ENCODE results near the gene MUC7. TPM values are rescaled to one million over a fixed set of nuclear protein-coding genes. Genes with fewer than 3 reads are reported as not detected.

Gene MUC7
- total RNA-seq, 1 experiment from 2014 or later, result not detected

GRCh38 chr4:70504733-70505132 lies 32.7 kb downstream of the MUC7 start:
- no peak for DNase-seq
- no peaks in the 10 kb centered on the region for H3F3A ChIP-seq (ENCODE audit: insufficient read depth, low read depth)
- no peak overlapping the region for H3K4me3 ChIP-seq
- H3K4me1 ChIP-seq (replicated peaks; ENCODE audit: insufficient read depth), result no peaks in the 10 kb centered on the region
- no peaks in the 10 kb centered on the region for H3K9me3 ChIP-seq (ENCODE audit: insufficient read depth, low read depth)
- no TSS peak for BruUV-seq (replicated peaks)
- intact Hi-C loops (cut with micrococcal nuclease; ENCODE audit: unreplicated experiment), result loop anchor here (5.0 to 10.0 kb wide), 4 partner anchors 50 to 812 kb away; no protein-coding TSS in a partner anchor
- H3K9me2 ChIP-seq (ENCODE audit: insufficient read depth), result no peaks in the 10 kb centered on the region
- H3K79me2 ChIP-seq (ENCODE audit: low read depth), result no peaks in the 10 kb centered on the region
- no peaks in the 10 kb centered on the region for H4K20me1 ChIP-seq (ENCODE audit: insufficient read depth)
- ChIA-PET POLR2A (ENCODE audit: unreplicated experiment) (no interaction called here), CTCF (no interaction called here)
- TF ChIP-seq CTCF (conservative IDR thresholded peaks at IDR 0.05), result no peak
- no peak overlapping the region for H3K27ac ChIP-seq
- H2AFZ ChIP-seq, result no peak overlapping the region
- H3K27me3 ChIP-seq (ENCODE audit: insufficient read depth, low read depth), result no peaks in the 10 kb centered on the region
- H3K36me3 ChIP-seq (ENCODE audit: low read depth), result no peaks in the 10 kb centered on the region
- H3K4me2 ChIP-seq, result no peak overlapping the region

GRCh38 chr4:70505151-70505748 lies 33.3 kb downstream of the MUC7 start:
- DNase-seq, result peak in 1 of 2 experiments; percentile 25
- no peaks in the 10 kb centered on the region for H3K9me2 ChIP-seq (ENCODE audit: insufficient read depth)
- ChIA-PET CTCF (no interaction called here), POLR2A (ENCODE audit: unreplicated experiment) (no interaction called here)
- H3K79me2 ChIP-seq (ENCODE audit: low read depth), result no peaks in the 10 kb centered on the region
- BruUV-seq (replicated peaks), result no TSS peak
- H3K4me3 ChIP-seq, result no peak overlapping the region
- no peak overlapping the region for H2AFZ ChIP-seq
- H3K27me3 ChIP-seq (ENCODE audit: insufficient read depth, low read depth), result no peaks in the 10 kb centered on the region
- no peaks in the 10 kb centered on the region for H4K20me1 ChIP-seq (ENCODE audit: insufficient read depth)
- intact Hi-C loops (cut with micrococcal nuclease; ENCODE audit: unreplicated experiment), result loop anchor here (5.0 to 10.0 kb wide), 4 partner anchors 50 to 813 kb away; no protein-coding TSS in a partner anchor
- no peak overlapping the region for H3K4me2 ChIP-seq
- H3F3A ChIP-seq (ENCODE audit: insufficient read depth, low read depth), result no peaks in the 10 kb centered on the region
- H3K4me1 ChIP-seq (replicated peaks; ENCODE audit: insufficient read depth), result no peaks in the 10 kb centered on the region
- no peak overlapping the region for H3K27ac ChIP-seq
- H3K9me3 ChIP-seq (ENCODE audit: insufficient read depth, low read depth), result no peaks in the 10 kb centered on the region
- no peak for TF ChIP-seq EZH2 (IDR thresholded peaks at IDR 0.05; ENCODE audit: low read depth)
- peak; percentile 81 for TF ChIP-seq CTCF (conservative IDR thresholded peaks at IDR 0.05)
- H3K36me3 ChIP-seq (ENCODE audit: low read depth), result no peaks in the 10 kb centered on the region

GRCh38 chr4:70508801-70509200 lies 36.8 kb downstream of the MUC7 start:
- H3K4me2 ChIP-seq, result no peak overlapping the region
- H2AFZ ChIP-seq, result no peak overlapping the region
- ChIA-PET CTCF (no interaction called here), POLR2A (ENCODE audit: unreplicated experiment) (no interaction called here)
- intact Hi-C loops (cut with micrococcal nuclease; ENCODE audit: unreplicated experiment), result loop anchor here (5.0 to 10.0 kb wide), 4 partner anchors 46 to 816 kb away; no protein-coding TSS in a partner anchor
- no peaks in the 10 kb centered on the region for H3K9me2 ChIP-seq (ENCODE audit: insufficient read depth)
- no peak for DNase-seq
- no peaks in the 10 kb centered on the region for H3K79me2 ChIP-seq (ENCODE audit: low read depth)
- no peak overlapping the region for H3K27ac ChIP-seq
- H3K9me3 ChIP-seq (ENCODE audit: insufficient read depth, low read depth), result no peaks in the 10 kb centered on the region
- H3K4me1 ChIP-seq (replicated peaks; ENCODE audit: insufficient read depth), result no peaks in the 10 kb centered on the region
- no peak overlapping the region for H3K4me3 ChIP-seq
- no TSS peak for BruUV-seq (replicated peaks)
- no peaks in the 10 kb centered on the region for H3K27me3 ChIP-seq (ENCODE audit: insufficient read depth, low read depth)
- no peaks in the 10 kb centered on the region for H3K36me3 ChIP-seq (ENCODE audit: low read depth)
- H4K20me1 ChIP-seq (ENCODE audit: insufficient read depth), result no peaks in the 10 kb centered on the region
- TF ChIP-seq CTCF (conservative IDR thresholded peaks at IDR 0.05), result no peak
- no peak for TF ChIP-seq EZH2 (IDR thresholded peaks at IDR 0.05; ENCODE audit: low read depth)
- H3F3A ChIP-seq (ENCODE audit: insufficient read depth, low read depth), result no peaks in the 10 kb centered on the region

All from PC-9 (cell line).